ENCODE results near the gene DSCAM. TPM values are rescaled to one million over a fixed set of nuclear protein-coding genes. Genes with fewer than 3 reads are reported as not detected.

DSCAM gene
- total RNA-seq, 4 donors from 2014 or later = 0.19 TPM; not detected in 3

- H3K27ac ChIP-seq = no peak overlapping the region
- H3K4me1 ChIP-seq = no peaks in the 10 kb centered on the region
- H3K36me3 ChIP-seq = no peaks in the 10 kb centered on the region
- no peaks in the 10 kb centered on the region for H3K27me3 ChIP-seq
- H3K4me3 ChIP-seq = no peak overlapping the region
- no peak for DNase-seq
- TF ChIP-seq POLR2A (IDR thresholded peaks at IDR 0.05) = no peak
- no peak for TF ChIP-seq CTCF (IDR thresholded peaks at IDR 0.05)
- H3K9me3 ChIP-seq = no peaks in the 10 kb centered on the region
Observed at GRCh38 chr21:40021558-40022351, 825.2 kb downstream of the DSCAM start.

- no peaks in the 10 kb centered on the region for H3K9me3 ChIP-seq
- DNase-seq = no peak
- H3K4me3 ChIP-seq = no peak overlapping the region
- no peak for TF ChIP-seq POLR2A (IDR thresholded peaks at IDR 0.05)
- no peak for TF ChIP-seq CTCF (IDR thresholded peaks at IDR 0.05)
- H3K36me3 ChIP-seq = no peaks in the 10 kb centered on the region
- H3K27me3 ChIP-seq = no peaks in the 10 kb centered on the region
- no peak overlapping the region for H3K27ac ChIP-seq
- H3K4me1 ChIP-seq = no peaks in the 10 kb centered on the region
Observed at GRCh38 chr21:40020651-40021050, 826.3 kb downstream of the DSCAM start.

- Histone ChIP-seq H3K4me3 (no peak overlapping the region), H3K4me1 (no peaks in the 10 kb centered on the region), H3K9me3 (no peaks in the 10 kb centered on the region), H3K27ac (no peak overlapping the region), H3K36me3 (no peaks in the 10 kb centered on the region), H3K27me3 (no peaks in the 10 kb centered on the region)
- TF ChIP-seq CTCF (IDR thresholded peaks at IDR 0.05) (no peak), POLR2A (IDR thresholded peaks at IDR 0.05) (no peak)
- DNase-seq = no peak
Observed at GRCh38 chr21:40018871-40019475, 828.0 kb downstream of the DSCAM start.

- Histone ChIP-seq H3K27ac (no peak overlapping the region), H3K4me1 (no peaks in the 10 kb centered on the region), H3K36me3 (no peaks in the 10 kb centered on the region), H3K9me3 (no peaks in the 10 kb centered on the region), H3K4me3 (no peak overlapping the region), H3K27me3 (no peaks in the 10 kb centered on the region)
- TF ChIP-seq CTCF (IDR thresholded peaks at IDR 0.05) = no peak
- no peak for TF ChIP-seq POLR2A (IDR thresholded peaks at IDR 0.05)
- no peak for DNase-seq
Observed at GRCh38 chr21:40016667-40017066, 830.3 kb downstream of the DSCAM start.

GRCh38 chr21:40016234-40016633, 830.7 kb downstream of the DSCAM start:
- Histone ChIP-seq H3K4me3 (no peak overlapping the region), H3K27me3 (no peaks in the 10 kb centered on the region), H3K27ac (no peak overlapping the region), H3K9me3 (no peaks in the 10 kb centered on the region), H3K4me1 (no peaks in the 10 kb centered on the region), H3K36me3 (no peaks in the 10 kb centered on the region)
- TF ChIP-seq POLR2A (IDR thresholded peaks at IDR 0.05) (no peak), CTCF (IDR thresholded peaks at IDR 0.05) (no peak)
- no peak for DNase-seq

Data from Peyer's patch (tissue), 4 donors.